Retinal pigment epithelial cell (primary cell): ENCODE data around the gene MIER2.

Experiments
- DNase-seq: peaks from one replicate; pipeline ENCODE4 v3.0.0-alpha.2; 2010; ENCODE audit warnings: low read depth
- H3K4me3 ChIP-seq: 2 replicates; pipeline ENCODE4 v1.5.1; 2011; ENCODE audit warnings: mild to moderate bottlenecking, low read length, control low read depth, moderate library complexity
- CTCF ChIP-seq: conservative IDR thresholded peaks from 2 replicates; pipeline ENCODE4 v1.5.1; 2011; ENCODE audit warnings: low read depth, low read length, control low read depth, inconsistent platforms

The MIER2 gene

DNA sequence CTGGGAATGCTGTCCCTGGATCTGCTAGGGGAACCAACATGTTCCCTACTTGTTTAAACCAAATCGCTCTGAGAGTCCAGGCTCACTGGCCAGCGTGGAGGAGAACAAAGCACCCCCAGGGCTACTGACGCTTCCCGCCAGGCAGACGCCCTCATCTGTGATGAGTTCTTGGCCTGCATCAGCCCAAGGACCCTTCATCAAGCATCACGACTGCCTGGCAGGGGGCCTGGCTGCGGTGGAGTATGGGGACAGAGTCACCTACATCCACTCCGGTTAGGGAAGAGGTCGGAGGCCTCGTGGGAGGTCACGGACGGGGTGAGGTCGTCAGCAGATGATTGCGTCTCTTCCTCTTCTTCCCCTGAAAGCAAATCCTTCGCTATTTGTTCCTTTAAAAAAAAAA is 17.7 kb downstream of the MIER2 start:
- H3K4me3 ChIP-seq = no peak overlapping the region
- no peak for TF ChIP-seq CTCF
- DNase-seq = no peak

- DNase-seq = no peak
- TF ChIP-seq CTCF = no peak
These were observed 18.5 kb downstream of the MIER2 start for GRCh38 chr19:325937-326565.

DNA sequence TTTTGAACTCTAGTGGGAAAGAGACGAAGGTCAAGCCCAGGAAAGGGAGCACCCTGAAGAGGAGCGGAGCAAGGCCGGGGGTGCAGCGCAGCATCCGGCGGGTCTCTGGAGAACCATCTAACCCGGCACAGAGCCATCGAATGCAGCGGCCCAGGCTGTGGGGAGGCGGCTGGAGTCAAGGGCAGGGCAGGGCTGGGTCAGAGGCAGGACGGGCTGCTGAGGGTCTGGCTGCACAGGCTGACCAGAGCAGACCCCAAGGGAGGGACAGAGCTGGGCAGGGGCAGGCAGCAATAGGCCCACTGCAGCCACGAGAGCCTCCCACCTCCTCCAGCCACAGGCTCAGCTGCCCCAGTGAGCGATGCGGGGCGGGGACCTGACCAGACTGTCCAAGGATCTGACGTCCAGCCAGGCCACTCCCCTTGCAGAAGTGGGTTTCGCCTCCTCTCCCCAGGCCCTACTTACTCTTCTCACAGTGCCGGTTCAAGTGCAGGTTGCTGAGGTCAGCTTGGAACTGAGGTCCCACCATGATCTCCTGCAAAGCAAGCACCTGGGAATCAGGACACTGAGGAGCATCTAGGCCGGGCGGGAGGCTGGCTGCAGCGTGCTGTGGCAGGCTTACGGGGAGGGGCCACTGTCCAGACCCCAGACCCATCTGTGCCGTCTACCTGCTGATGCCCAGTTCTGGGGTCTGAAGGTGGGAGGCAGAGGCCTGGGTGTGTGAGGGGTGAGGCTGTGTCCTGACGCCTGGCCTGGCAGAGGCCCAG is 19.2 kb downstream of the MIER2 start:
- DNase-seq = no peak
- no peak for TF ChIP-seq CTCF
- H3K4me3 ChIP-seq = no peak overlapping the region

More at GRCh38 chr19:325937-326565, 18.5 kb downstream of the MIER2 start:
- no peak overlapping the region for H3K4me3 ChIP-seq

- no peak overlapping the region for H3K4me3 ChIP-seq
- TF ChIP-seq CTCF = no peak
- DNase-seq = no peak
These were observed 19.9 kb downstream of the MIER2 start for GRCh38 chr19:324716-325115.

- DNase-seq = no peak
- TF ChIP-seq CTCF = no peak
- no peak overlapping the region for H3K4me3 ChIP-seq
These were observed 22.0 kb downstream of the MIER2 start for GRCh38 chr19:322616-323015.

DNA sequence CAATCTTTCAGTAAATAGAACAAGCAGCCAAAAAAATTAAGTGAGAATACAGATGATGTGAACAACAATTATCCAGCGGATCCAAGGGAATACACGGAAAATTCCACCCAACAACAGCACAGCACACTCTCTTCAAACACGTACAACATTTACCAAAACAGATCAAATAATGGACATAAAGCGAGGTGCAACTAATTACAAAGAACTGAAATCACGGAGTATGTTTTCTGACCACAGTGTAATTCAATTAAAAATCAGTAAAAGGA is 26.2 kb downstream of the MIER2 start:
- H3K4me3 ChIP-seq = no peak overlapping the region
- no peak for DNase-seq
- no peak for TF ChIP-seq CTCF
